Muscle of leg (tissue), 11 donors: ENCODE data around the gene EP400. TPM values are rescaled to one million over a fixed set of nuclear protein-coding genes. Genes with fewer than 3 reads are reported as not detected.

Source experiments
- DNase-seq: peaks from one replicate; pipeline ENCODE4 v3.0.0; 2013
- H3K27ac ChIP-seq: one replicate; pipeline ENCODE4 v1.5.1; 2013; ENCODE audit warnings: mild to moderate bottlenecking, low read length, control low read depth
- H3K27me3 ChIP-seq: one replicate; pipeline ENCODE4 v1.6.1; 2013; ENCODE audit warnings: low read length; ENCODE audit not compliant: control insufficient read depth, insufficient read depth
- H3K36me3 ChIP-seq: one replicate; pipeline ENCODE4 v1.6.1; 2013; ENCODE audit warnings: low read length; ENCODE audit not compliant: control insufficient read depth, insufficient read depth
- H3K4me1 ChIP-seq: one replicate; pipeline ENCODE4 v1.6.1; 2013; ENCODE audit warnings: low read length; ENCODE audit not compliant: control insufficient read depth, insufficient read depth
- H3K4me3 ChIP-seq: one replicate; pipeline ENCODE4 v1.5.1; 2013; ENCODE audit warnings: low read length, control low read depth
- H3K9me3 ChIP-seq: replicated peaks from 2 replicates; pipeline ENCODE4 v1.6.1; 2013; ENCODE audit warnings: low read depth, low read length; ENCODE audit not compliant: control insufficient read depth
- WGBS: methylation state at CpG from one replicate; pipeline ENCODE4 v1.1.5; 2013; ENCODE audit warnings: missing lambda C conversion rate; ENCODE audit not compliant: insufficient coverage; 5-methylcytosine and 5-hydroxymethylcytosine counted together
- polyA plus RNA-seq, 8 donors: library from polyadenylated mRNA; unstranded; fragments of 120-200 nt; gene quantifications; one replicate each; pipeline versions ENCODE4 v1.2.1 to v1.2.3, GENCODE V29; 2013; ENCODE audit warnings: inconsistent platforms in 1 of 8, low replicate concordance in 1 of 8; ENCODE audit not compliant: insufficient read length in 8 of 8, insufficient read depth in 1 of 8
- total RNA-seq: library from RNA; stranded (reverse); fragments of 120-200 nt; gene quantifications from one replicate; pipeline ENCODE4 v1.2.4, GENCODE V29; 2013

Gene EP400
- total and polyA plus RNA-seq, 9 donors: 9.0 to 30.5 (median 22.7) TPM

DNA sequence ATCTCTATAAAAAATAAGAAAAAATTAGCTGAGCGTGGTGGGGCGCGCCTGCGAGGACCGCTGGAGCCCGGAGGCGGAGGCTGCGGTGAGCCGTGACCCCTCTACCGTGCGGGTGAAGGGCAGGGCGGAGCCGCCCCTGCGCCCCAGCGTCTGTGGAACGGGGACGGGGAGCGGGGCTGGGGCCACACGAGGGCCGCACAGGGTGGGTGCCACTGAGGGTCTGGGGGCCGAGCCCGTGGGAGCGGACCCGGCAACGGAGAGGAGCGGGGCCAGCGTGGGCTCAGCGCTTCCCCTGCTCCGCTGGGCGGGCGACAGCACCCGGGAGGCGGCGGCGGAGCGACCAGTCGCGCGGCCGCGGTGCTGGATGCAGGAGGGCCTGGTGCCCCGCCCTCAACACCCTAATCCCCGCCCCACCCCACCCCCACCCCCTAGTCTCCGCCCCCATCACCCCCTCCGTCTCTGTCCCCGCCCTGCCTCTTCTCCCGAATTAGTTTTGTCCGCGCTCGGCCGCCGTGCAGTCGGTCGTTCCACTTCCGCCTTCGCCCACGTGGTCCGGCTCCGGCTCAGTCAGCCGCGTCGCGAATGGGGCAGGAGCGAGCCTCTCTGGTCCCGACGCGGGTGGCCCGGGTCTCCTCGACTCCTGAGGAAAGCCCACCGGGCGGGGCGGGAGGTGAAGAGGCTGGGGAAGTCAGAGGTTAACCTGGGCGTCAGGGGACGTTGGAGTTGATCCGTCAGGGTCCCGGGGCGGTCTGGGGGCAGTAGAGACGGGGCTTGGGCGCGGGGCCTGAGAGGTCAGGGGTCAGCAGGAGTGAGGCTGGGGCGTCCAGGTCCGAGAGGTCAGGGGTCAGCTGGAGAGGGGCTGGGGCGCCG lies 20.8 kb upstream of the EP400 start, which contains the start of gene PUS1:
PUS1 (plus strand) TSS at position 566 of the 870 bp plus-strand sequence. CDS start 447 bp downstream, outside the sequence.
- 1% methylated on average over 63 of the region's 84 CpGs for WGBS
- H3K9me3 ChIP-seq: no peaks in the 10 kb centered on the region
- peaks cover 23% of the 10 kb centered on the region for H3K36me3 ChIP-seq

DNA sequence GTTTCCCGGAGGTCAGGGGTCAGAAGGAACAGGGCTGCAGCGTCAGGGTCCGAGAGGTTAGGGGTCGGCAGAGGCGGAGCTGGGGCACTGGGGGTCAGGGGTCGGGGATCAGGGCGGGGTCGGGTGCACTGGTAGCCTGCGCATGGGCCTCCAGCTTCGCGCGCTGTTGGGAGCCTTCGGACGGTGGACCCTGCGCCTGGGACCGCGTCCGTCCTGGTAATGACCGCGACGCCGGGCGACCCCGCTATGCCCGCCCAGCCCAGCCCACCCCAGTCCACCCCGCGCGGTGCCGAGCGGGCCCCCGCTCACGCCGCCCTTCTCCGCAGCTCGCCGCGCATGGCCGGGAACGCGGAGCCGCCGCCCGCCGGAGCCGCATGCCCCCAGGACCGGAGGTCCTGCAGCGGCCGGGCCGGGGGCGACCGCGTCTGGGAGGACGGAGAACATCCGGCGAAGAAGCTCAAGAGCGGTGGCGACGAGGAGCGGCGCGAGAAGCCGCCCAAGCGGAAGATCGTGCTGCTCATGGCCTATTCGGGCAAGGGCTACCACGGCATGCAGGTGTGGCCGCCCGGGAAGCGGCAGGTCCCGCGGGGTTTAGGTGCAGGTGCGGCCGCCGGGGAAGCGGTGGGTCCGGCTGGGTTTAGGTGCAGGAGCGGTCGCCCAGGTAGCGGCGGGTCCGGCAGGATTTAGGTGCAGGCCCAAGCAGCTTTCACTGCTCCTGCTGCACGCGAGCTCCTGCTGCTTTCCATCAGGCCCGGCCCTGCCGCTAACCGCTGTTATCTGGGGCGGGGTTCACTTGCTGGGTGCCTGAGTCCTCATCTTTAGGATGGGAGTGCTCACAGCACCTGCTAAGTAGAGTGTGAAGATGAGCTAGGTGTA lies 19.9 kb upstream of the EP400 start:
- Histone ChIP-seq H3K27me3 (no peaks in the 10 kb centered on the region), H3K4me3 (peak overlapping the region; percentile 77), H3K4me1 (peaks cover 12% of the 10 kb centered on the region), H3K9me3 (no peaks in the 10 kb centered on the region), H3K27ac (no peak overlapping the region), H3K36me3 (peaks cover 31% of the 10 kb centered on the region)
- WGBS: under 1% methylated on average over 82 of the region's 87 CpGs
- DNase-seq: no peak

More for the DNA sequence above, 20.8 kb upstream of the EP400 start, which contains the start of gene PUS1:
- peaks cover 19% of the 10 kb centered on the region for H3K4me1 ChIP-seq
- peak; percentile 98 for DNase-seq
- peak within 1 kb of the TSS; percentile 55 for H3K27ac ChIP-seq
- no peaks in the 10 kb centered on the region for H3K27me3 ChIP-seq
- peak within 1 kb of the TSS; percentile 77 for H3K4me3 ChIP-seq

DNA sequence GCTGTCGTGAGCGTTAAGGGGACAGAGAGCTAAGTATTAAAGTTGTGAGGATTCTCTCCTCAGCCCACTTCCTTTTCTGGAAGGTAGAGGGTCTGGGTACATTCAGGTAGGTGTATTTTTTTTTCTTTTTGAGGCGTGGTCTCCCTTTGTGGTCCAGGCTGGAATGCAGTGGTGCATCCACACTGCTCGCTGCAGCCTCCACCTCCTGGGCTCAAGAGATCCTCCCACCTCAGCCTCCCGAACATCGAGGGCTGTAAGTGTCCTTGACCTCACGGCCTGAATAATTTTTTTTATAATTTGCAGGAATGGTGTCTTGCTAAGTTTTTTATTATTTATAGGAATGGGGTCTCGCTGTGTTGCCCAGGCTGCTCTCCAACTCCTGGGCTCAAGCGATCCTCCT lies 19.2 kb upstream of the EP400 start:
- no peak for DNase-seq
- WGBS: 88% methylated on average over 3 of the region's 9 CpGs

DNA sequence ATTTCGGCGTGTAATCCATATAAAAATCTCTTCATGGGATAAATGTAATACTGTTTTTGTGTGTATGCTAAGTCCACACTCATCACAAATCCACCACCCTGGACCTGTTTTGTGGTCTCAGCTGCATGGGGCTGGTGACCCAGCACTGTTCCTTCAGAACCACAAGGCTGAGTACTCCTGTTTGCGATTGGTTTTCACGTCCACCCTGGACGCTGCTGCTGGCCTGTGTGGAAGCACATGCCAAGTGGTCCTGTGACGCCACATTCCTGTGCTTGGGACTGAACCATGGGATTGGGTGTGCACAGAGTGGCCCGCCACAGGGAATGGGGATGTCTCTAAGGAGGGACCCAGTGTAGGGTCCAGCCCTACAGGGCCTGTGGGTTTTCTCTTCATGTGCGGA lies 16.4 kb upstream of the EP400 start:
- no peak for DNase-seq
- Histone ChIP-seq H3K4me3 (no peak overlapping the region), H3K27me3 (no peaks in the 10 kb centered on the region), H3K27ac (no peak overlapping the region), H3K36me3 (peaks cover 36% of the 10 kb centered on the region), H3K4me1 (peaks cover 8% of the 10 kb centered on the region), H3K9me3 (no peaks in the 10 kb centered on the region)
- 93% methylated on average over 5 of the region's 8 CpGs for WGBS

More for the DNA sequence above, 19.2 kb upstream of the EP400 start:
- no peaks in the 10 kb centered on the region for H3K27me3 ChIP-seq
- H3K27ac ChIP-seq: no peak overlapping the region
- H3K9me3 ChIP-seq: no peaks in the 10 kb centered on the region
- H3K36me3 ChIP-seq: peaks cover 31% of the 10 kb centered on the region
- H3K4me1 ChIP-seq: peaks cover 9% of the 10 kb centered on the region
- peak overlapping the region; percentile 50 for H3K4me3 ChIP-seq

DNA sequence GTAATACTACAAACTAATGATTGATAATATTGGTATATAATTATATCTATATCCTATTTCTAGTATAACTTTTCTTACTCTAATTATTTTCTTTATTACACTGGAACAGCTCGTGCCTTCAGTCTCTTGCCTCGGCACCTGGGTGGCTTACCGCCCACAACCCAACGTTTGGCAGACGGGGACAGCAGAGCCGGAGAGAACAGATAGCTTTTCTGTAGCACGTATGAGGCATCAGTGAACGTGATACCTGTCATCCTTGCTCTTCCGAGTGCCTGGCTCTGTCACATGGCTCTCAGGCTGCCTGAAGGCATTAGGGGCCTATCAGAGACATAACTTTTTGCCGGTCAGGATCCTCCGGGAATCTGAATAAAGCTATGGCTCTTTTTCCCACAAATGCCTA lies 15.2 kb upstream of the EP400 start:
- H3K4me3 ChIP-seq: no peak overlapping the region
- WGBS: 90% methylated on average over 11 of the region's 11 CpGs
- H3K36me3 ChIP-seq: peaks cover 42% of the 10 kb centered on the region
- H3K27ac ChIP-seq: no peak overlapping the region
- DNase-seq: no peak
- no peaks in the 10 kb centered on the region for H3K27me3 ChIP-seq
- H3K4me1 ChIP-seq: peaks cover 7% of the 10 kb centered on the region
- no peaks in the 10 kb centered on the region for H3K9me3 ChIP-seq

DNA sequence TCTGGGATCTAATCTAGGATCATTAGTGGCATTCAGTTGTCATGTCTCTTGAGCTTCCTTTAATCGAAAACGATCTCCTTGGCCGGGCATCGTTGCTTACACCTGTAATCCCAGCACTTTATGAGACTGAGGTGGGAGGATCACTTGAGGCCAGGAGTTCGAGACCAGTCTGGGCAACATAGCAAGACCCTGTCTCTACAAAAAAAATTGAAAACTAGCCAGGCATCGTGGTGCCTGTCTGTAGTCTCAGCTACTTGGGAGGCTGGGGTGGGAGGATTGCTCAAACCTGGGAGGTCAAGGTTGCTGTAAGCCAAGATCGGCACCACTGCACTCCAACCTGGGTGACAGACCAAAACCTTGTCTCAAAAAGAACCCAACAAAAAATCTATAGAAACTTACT lies 11.7 kb upstream of the EP400 start:
- Histone ChIP-seq H3K27me3 (no peaks in the 10 kb centered on the region), H3K27ac (no peak overlapping the region), H3K4me1 (no peaks in the 10 kb centered on the region), H3K9me3 (no peaks in the 10 kb centered on the region), H3K36me3 (peaks cover 54% of the 10 kb centered on the region), H3K4me3 (no peak overlapping the region)
- WGBS: 100% methylated on average over 2 of the region's 7 CpGs
- DNase-seq: no peak

DNA sequence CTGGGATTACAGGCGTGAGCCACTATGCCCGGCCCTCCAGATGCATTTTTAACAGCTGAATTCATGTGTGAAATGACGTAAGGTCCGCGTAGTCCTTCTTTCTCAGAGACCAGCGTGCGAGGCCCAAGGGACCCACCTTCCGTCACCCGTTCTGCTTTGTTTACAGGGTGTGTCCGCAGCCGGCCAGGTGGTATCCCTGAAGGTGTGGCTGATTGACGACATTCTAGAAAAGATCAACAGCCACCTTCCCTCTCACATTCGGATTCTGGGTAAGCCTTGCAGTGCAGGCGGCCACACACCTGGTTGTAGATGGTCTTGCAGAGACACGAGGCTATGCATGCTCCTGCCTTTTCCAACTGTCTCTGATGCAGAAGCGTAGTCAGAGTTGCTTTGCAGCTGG lies 10.7 kb upstream of the EP400 start:
- H3K27ac ChIP-seq: no peak overlapping the region
- no peaks in the 10 kb centered on the region for H3K27me3 ChIP-seq
- no peaks in the 10 kb centered on the region for H3K9me3 ChIP-seq
- WGBS: 94% methylated on average over 16 of the region's 16 CpGs
- no peak for DNase-seq
- no peaks in the 10 kb centered on the region for H3K4me1 ChIP-seq
- H3K36me3 ChIP-seq: peaks cover 53% of the 10 kb centered on the region
- no peak overlapping the region for H3K4me3 ChIP-seq

DNA sequence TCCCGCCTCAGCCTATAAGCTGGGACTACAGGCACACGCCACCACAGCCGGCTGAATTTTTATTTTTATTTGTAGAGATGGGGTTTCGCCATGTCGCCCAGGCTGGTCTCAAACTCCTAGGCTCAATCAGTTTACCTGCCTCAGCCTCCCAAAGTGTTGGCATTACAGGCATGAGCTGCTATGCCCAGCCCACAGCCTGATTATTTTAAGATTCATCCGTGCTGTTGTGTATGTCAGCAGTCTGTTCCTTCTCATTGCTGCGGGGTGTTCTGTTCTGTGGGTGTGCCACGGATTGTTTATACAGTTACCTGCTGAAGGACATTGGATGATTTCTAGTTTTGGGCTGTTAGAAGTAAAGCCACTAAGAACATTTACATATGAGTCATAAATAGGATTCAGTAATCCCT lies 9.6 kb upstream of the EP400 start:
- Histone ChIP-seq H3K27me3 (no peaks in the 10 kb centered on the region), H3K4me1 (no peaks in the 10 kb centered on the region), H3K9me3 (no peaks in the 10 kb centered on the region), H3K36me3 (peaks cover 55% of the 10 kb centered on the region), H3K4me3 (no peak overlapping the region), H3K27ac (no peak overlapping the region)
- WGBS: no CpG with 5 or more reads among the region's 8 CpGs
- DNase-seq: no peak

DNA sequence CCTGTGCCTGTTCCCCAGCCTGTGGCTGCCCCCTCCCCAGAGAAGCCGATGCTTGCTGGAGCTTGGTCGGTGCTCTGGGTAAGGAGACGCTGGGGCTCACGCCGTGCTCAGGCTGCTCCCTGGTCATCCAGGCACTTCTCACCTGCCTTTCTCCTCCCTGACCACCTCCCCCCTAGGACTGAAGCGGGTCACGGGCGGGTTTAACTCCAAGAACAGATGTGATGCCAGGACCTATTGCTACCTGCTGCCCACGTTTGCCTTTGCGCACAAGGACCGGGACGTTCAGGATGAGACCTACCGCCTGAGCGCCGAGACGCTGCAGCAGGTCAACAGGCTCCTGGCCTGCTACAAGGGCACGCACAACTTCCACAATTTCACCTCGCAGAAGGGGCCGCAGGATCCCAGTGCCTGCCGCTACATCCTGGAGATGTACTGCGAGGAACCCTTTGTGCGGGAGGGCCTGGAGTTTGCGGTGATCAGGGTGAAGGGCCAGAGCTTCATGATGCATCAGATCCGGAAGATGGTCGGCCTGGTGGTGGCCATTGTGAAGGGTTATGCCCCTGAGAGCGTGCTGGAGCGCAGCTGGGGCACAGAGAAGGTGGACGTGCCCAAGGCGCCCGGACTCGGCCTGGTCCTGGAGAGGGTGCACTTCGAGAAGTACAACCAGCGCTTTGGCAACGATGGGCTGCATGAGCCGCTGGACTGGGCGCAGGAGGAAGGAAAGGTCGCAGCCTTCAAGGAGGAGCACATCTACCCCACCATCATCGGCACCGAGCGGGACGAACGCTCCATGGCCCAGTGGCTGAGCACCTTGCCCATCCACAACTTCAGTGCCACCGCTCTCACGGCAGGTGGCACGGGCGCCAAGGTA lies 8.4 kb upstream of the EP400 start:
- no peaks in the 10 kb centered on the region for H3K27me3 ChIP-seq
- no peaks in the 10 kb centered on the region for H3K9me3 ChIP-seq
- H3K27ac ChIP-seq: no peak overlapping the region
- DNase-seq: no peak
- H3K36me3 ChIP-seq: peaks cover 53% of the 10 kb centered on the region
- 94% methylated on average over 46 of the region's 46 CpGs for WGBS
- H3K4me1 ChIP-seq: no peaks in the 10 kb centered on the region
- H3K4me3 ChIP-seq: no peak overlapping the region
